NCI-H524 treated with DMSO at 0.1 percent for 48 hours (cell line): ENCODE results near the gene UGT1A8.

Experiments
- DNase-seq: peaks from one replicate; lab custom pipeline; 2025; lab: John Stamatoyannopoulos, UW

Gene UGT1A8

DNA sequence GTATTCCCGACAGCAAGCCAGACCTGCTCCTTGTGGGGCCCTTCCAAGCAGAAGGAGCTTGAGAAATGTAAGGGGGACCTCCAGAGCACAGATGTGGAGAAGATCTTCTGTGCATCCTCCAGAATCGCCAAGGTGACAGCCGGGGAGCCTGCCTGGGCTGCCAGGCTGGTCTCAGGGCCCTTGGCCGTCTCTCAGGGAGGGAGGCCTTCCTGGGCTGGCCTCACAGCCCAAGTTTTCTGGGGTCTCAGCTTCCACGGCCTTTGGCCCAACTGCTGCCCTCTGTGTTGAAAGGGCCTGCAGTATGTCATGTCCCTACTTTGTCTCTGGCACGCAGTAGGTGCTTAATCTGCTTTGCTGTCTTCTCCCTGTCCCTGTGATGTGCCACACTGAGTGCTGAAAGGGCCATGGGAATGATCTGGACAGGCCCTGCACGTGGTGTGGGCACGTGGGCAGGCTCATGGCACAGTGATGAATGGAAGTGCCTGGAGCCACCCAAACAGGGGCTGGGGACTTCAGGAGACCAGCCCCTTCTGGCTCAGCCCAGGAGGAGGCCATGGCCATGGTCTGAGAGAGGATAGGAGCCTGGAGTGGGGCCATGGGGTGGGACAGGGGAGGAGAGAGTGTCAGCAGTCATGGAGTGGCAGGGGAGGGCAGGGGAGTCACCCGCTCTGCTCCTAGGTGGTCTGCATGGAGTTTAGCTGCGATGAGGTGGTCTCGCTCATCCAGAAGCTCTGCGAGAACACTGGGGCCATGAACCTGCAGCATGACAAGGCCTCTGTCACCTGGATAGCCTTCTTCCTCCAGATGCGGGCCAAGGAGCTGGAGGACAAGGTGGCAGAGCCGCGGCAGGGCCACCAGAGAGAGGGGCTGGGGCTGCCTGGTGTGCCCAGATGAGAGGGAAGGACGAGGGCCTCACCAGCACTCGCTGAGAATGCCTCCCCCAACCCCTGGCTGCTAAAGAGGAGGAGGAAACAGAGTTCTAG, 201.5 kb downstream of the UGT1A8 start:
- DNase-seq = no peak

DNA sequence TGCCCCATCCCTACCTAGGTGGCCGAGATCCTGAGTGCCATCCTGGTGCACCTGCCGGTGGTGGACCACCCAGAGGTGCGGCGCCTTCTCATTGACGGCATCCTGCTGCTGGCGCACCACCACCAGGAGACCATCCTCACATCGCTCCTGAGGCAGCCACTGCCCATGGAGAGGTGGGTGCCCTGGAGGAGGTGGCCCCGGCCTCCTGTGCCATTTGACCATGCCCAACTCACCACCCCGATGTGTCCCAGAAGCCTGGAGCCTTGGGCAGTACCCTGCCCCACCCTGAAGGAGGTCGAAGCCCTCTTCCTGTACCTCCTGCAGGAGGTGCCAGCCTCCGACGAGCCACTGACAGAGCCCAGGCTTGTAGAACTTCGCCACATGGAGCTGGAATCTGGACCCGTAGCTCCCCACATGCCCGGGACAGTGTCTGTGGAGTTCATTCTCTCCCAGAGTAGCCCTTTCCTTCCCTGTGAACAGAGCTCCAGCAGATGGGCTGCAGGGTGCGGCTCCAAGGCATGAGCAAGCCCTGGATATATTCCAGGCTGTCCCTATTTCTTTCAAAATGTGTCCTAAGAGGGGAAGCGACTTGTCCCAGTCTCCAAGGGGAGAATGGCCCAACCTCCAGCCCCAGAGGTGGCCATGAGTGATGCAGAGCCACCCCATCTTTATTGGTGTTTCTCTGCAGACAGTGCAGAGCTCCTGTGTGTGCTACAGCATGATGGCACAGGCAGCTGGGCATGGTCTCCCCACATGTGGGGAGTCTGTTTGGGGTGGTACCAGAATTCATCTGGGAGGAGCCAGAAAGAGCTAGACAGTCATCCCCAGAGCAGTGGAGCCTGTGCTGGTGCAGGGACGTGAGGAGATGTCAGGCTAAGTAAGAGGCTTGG, 202.7 kb downstream of the UGT1A8 start:
- no peak for DNase-seq

DNA sequence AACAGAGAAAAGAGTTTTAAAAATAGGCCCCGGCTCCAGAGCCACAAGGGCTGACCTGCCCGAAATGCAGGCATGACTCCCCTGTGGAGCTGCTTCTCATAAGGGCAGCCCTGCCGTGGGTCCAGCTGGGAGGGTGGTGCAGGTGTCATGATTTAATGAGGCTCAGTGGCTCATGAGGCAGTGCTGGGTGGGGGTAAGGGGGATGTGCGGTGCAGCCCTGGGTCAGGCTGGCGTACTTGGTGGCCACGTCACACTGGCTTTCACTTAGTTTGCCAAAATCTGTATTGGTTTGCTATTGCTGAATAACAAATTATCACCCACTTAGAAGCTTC, 203.3 kb downstream of the UGT1A8 start:
- DNase-seq = no peak

DNA sequence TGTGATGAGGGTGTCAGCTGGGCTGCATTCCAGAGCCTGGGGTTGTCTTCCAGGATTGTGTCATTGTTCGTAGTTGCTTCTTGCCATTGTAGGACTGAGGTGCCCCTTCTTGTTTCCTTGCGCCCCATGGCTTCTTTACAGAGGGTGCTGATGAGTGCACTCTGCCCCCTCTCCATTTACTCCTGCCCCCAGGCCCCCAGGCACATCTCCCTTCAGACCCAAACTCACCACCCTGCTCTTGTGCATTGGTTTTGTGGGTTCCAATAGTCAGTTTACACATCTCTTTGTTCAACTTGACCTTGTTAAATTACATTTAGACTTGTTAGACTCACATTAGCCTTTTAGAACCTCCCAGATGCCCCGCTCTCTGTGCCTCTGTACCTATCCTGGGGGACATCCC, 203.8 kb downstream of the UGT1A8 start:
- DNase-seq = no peak

- DNase-seq = no peak
Measured at GRCh38 chr2:233821709-233822100, 204.3 kb downstream of the UGT1A8 start.

- no peak for DNase-seq
Measured at GRCh38 chr2:233822101-233822771, 204.8 kb downstream of the UGT1A8 start.
